Neutrophil (primary cell): Measurements from ENCODE around the gene PSMG4.

Source experiments
- H3K27ac ChIP-seq: fragments of 200-600 bp; sonication (generic); 2 replicates; pipeline ENCODE4 v1.5.1; 2016; ENCODE audit warnings: mild to moderate bottlenecking, moderate library complexity
- H3K27me3 ChIP-seq: fragments of 200-600 bp; sonication (generic); 2 replicates; pipeline ENCODE4 v1.6.0; 2016; ENCODE audit warnings: mild to moderate bottlenecking
- H3K36me3 ChIP-seq: fragments of 200-600 bp; sonication (generic); 2 replicates; pipeline ENCODE4 v1.5.1; 2017
- H3K4me1 ChIP-seq, 2 experiments: fragments of 200-600 bp in 1 of 2; sonication (generic) in 1 of 2; 1 replicate in 1 of 2; 2 replicates in 1 of 2; pipeline versions ENCODE4 v1.5.1 to v1.6.1; 2013 to 2016; ENCODE audit warnings: low read depth in 1 of 2, low read length in 1 of 2, mild to moderate bottlenecking in 1 of 2, moderate library complexity in 1 of 2; ENCODE audit not compliant: control insufficient read depth in 1 of 2, insufficient read depth in 1 of 2
- H3K4me3 ChIP-seq, 2 experiments: fragments of 200-600 bp in 1 of 2; sonication (generic) in 1 of 2; 1 replicate in 1 of 2; 2 replicates in 1 of 2; pipeline ENCODE4 v1.5.1; 2013 to 2016; ENCODE audit warnings: low read depth in 1 of 2, low read length in 1 of 2, mild to moderate bottlenecking in 1 of 2, moderate library complexity in 1 of 2
- H3K9me3 ChIP-seq: fragments of 200-600 bp; sonication (generic); 2 replicates; pipeline ENCODE4 v1.5.1; 2016
- TF ChIP-seq, protein P1 (sequence below): fragments of 200-600 bp; sonication (generic); IDR thresholded peaks from 2 replicates; pipeline ENCODE4 v1.5.1; 2016; ENCODE audit warnings: antibody characterized with exemption

Gene PSMG4

GRCh38 chr6:3287976-3288707 is 29.4 kb downstream of the PSMG4 start:
- H3K36me3 ChIP-seq: no peaks in the 10 kb centered on the region
- no peak overlapping the region for H3K4me3 ChIP-seq
- no peaks in the 10 kb centered on the region for H3K4me1 ChIP-seq
- no peaks in the 10 kb centered on the region for H3K9me3 ChIP-seq
- H3K27ac ChIP-seq: no peak overlapping the region
- TF ChIP-seq, protein P1, sequence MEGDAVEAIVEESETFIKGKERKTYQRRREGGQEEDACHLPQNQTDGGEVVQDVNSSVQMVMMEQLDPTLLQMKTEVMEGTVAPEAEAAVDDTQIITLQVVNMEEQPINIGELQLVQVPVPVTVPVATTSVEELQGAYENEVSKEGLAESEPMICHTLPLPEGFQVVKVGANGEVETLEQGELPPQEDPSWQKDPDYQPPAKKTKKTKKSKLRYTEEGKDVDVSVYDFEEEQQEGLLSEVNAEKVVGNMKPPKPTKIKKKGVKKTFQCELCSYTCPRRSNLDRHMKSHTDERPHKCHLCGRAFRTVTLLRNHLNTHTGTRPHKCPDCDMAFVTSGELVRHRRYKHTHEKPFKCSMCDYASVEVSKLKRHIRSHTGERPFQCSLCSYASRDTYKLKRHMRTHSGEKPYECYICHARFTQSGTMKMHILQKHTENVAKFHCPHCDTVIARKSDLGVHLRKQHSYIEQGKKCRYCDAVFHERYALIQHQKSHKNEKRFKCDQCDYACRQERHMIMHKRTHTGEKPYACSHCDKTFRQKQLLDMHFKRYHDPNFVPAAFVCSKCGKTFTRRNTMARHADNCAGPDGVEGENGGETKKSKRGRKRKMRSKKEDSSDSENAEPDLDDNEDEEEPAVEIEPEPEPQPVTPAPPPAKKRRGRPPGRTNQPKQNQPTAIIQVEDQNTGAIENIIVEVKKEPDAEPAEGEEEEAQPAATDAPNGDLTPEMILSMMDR: no peak
- no peaks in the 10 kb centered on the region for H3K27me3 ChIP-seq

GRCh38 chr6:3288711-3289663 is 30.2 kb downstream of the PSMG4 start:
- H3K36me3 ChIP-seq: no peaks in the 10 kb centered on the region
- no peaks in the 10 kb centered on the region for H3K9me3 ChIP-seq
- TF ChIP-seq, protein P1: no peak
- no peaks in the 10 kb centered on the region for H3K27me3 ChIP-seq
- no peak overlapping the region for H3K4me3 ChIP-seq
- H3K27ac ChIP-seq: no peak overlapping the region
- H3K4me1 ChIP-seq: no peaks in the 10 kb centered on the region

GRCh38 chr6:3289664-3290055 is 30.9 kb downstream of the PSMG4 start:
- Histone ChIP-seq H3K9me3 (no peaks in the 10 kb centered on the region), H3K27ac (no peak overlapping the region), H3K4me3 (no peak overlapping the region), H3K36me3 (no peaks in the 10 kb centered on the region), H3K4me1 (no peaks in the 10 kb centered on the region), H3K27me3 (no peaks in the 10 kb centered on the region)
- TF ChIP-seq, protein P1: no peak

DNA sequence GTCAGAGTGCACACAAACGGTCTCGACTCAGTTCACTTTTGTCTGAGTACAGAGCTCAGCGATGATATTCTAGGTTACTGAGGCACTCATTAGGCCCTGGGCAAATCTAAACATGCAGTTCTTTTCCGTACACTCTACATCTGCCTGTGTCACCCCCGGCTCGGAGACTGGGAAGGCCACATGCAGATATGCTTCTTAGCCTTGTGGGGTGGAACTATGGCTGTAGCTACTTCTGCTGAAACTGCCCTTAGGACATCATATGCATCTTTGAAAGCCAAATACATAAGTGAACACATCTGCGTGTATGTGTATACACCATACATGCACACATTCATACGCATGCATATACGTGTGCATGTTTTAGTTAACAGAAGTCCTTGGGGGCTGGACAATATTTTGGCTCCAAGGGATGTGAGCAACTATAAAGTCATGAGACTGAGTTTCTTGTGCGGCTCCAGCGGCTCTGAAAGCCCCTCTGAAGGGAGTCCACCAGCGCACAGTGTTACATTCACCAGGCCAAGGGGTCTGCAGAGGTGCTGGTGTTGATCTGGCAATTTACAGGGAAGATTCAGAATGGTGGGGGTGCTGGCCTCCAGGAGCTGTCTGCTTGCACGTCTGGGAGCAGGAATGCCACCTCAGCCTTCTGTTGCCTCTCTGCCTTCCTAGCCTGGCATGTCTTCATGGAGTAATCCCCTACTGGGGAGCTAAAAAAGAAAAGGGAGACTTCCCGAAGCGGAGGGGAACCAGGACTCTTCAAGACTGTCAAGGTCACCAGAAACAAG is 31.6 kb downstream of the PSMG4 start:
- no peaks in the 10 kb centered on the region for H3K27me3 ChIP-seq
- no peak overlapping the region for H3K27ac ChIP-seq
- no peaks in the 10 kb centered on the region for H3K9me3 ChIP-seq
- no peak overlapping the region for H3K4me3 ChIP-seq
- H3K4me1 ChIP-seq: no peaks in the 10 kb centered on the region
- TF ChIP-seq, protein P1: no peak
- no peaks in the 10 kb centered on the region for H3K36me3 ChIP-seq

- no peaks in the 10 kb centered on the region for H3K9me3 ChIP-seq
- H3K36me3 ChIP-seq: no peaks in the 10 kb centered on the region
- H3K4me3 ChIP-seq: no peak overlapping the region
- TF ChIP-seq, protein P1: no peak
- no peaks in the 10 kb centered on the region for H3K27me3 ChIP-seq
- no peaks in the 10 kb centered on the region for H3K4me1 ChIP-seq
- no peak overlapping the region for H3K27ac ChIP-seq
These were observed 32.1 kb downstream of the PSMG4 start for GRCh38 chr6:3290931-3291211.
